K562 (cell line): ENCODE measurements around the gene HOXB1. TPM values are rescaled to one million over a fixed set of nuclear protein-coding genes. Genes with fewer than 3 reads are reported as not detected.

Source experiments
- EP300 ChIP-seq: IDR thresholded peaks from 2 replicates; pipeline ENCODE4 v1.6.1; 2012; ENCODE audit warnings: low read length, improper control_type of control experiment
- MXI1 ChIP-seq: IDR thresholded peaks from 2 replicates; pipeline ENCODE4 v1.6.1; 2011; ENCODE audit warnings: low read depth, mild to moderate bottlenecking, improper control_type of control experiment, low read length
- PHB ChIP-seq: fragments of 250-450 bp; sonication (Bioruptor Pico); IDR thresholded peaks from 2 replicates; pipeline ENCODE4 v1.5.0; 2021
- POLR2AphosphoS5 ChIP-seq: IDR thresholded peaks from 2 replicates; pipeline ENCODE4 v1.6.1; 2011; ENCODE audit warnings: mild to moderate bottlenecking, low read depth, low read length, moderate library complexity; ENCODE audit not compliant: control insufficient read depth, insufficient read depth
- TCF7L2 ChIP-seq: fragments of 150-350 bp; IDR thresholded peaks from 2 replicates; pipeline ENCODE4 v1.6.1; 2016; ENCODE audit warnings: low read depth, mild to moderate bottlenecking, low read length, moderate library complexity
- polyA plus RNA-seq, 8 experiments: library from polyadenylated mRNA; depleted of rRNA in 4 of 8; stranded (reverse) in 5 of 8; unstranded in 3 of 8; fragments of >200 nt; fragmentation: Nextera tagmentation in 2 of 8; fragmentation: Illumina TruSeq in 1 of 8; extraction: Ambion mirVana in 2 of 8; extraction: Trizol in 1 of 8; gene quantifications; 2 replicates each; pipeline versions ENCODE4 v1.2.1 to v1.2.3, GENCODE V29; 2011 to 2014; ENCODE audit warnings: inconsistent platforms in 1 of 8, missing spikeins in 1 of 8
- total RNA-seq, 7 experiments: library from RNA; depleted of rRNA in 6 of 7; stranded (reverse); fragments of >200 nt in 6 of 7; fragmentation: Illumina TruSeq in 2 of 7; extraction: Trizol in 2 of 7; gene quantifications; 2 replicates each; pipeline versions ENCODE4 v1.2.1 to v1.2.3, GENCODE V29; 2011 to 2021; ENCODE audit warnings: low replicate concordance in 1 of 7
- TF ChIP-seq, protein P1 (sequence below), 2 experiments: fragments of 450-650 bp; IDR thresholded peaks; 2 replicates each; pipeline ENCODE4 v1.6.1; 2016; ENCODE audit warnings: mild to moderate bottlenecking in 2 of 2, borderline replicate concordance in 1 of 2, low read depth in 1 of 2, moderate library complexity in 1 of 2
- TF ChIP-seq, protein P2 (sequence below): sonication (generic); formaldehyde crosslinking; IDR thresholded peaks from 2 replicates; pipeline ENCODE4 v1.8.0; 2022; ENCODE audit warnings: mild to moderate bottlenecking, missing genetic modification reagents
- TF ChIP-seq, protein P3 (sequence below): IDR thresholded peaks from 3 replicates; pipeline ENCODE4 v1.6.1; 2011; ENCODE audit warnings: borderline replicate concordance, mild to moderate bottlenecking; ENCODE audit not compliant: insufficient read length, insufficient read depth
- TF ChIP-seq, protein P4 (sequence below), 2 experiments: fragments of 450-650 bp; IDR thresholded peaks; 2 replicates each; pipeline ENCODE4 v1.6.1; 2016

HOXB1 gene
- total and polyA plus RNA-seq, 9 of the 15 experiments (the other 6 are each of a cell fraction or from before 2014, with no cell fraction given), result 0.04 TPM; not detected in 8

DNA sequence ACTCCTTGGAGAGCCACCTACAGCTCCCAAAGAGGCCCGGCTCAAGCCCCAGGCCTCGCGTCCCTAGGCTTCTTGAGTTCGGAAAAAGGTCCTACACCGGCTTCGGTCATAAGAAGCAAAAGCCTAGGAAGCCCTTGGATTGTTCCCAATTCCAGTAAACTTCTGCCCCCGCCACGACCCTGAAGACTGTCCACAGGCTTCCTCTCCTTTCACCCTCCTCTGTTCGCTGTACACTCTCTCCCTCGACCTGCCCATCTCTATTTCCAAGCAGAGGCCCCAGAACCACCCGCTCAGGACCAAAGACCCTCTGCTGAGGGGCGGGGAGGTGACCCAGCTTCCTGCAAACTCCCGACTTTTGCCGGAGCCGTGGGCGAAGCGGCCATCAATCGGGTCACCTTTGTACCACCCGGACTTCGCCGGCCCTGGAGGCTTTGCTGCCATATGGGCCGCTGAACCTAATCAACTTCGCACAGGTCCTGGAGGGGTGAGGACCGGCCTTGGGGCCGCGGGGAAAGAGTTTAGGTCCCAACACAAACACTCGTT lies 11.4 kb upstream of the HOXB1 start (continued):
- TF ChIP-seq, protein P1, sequence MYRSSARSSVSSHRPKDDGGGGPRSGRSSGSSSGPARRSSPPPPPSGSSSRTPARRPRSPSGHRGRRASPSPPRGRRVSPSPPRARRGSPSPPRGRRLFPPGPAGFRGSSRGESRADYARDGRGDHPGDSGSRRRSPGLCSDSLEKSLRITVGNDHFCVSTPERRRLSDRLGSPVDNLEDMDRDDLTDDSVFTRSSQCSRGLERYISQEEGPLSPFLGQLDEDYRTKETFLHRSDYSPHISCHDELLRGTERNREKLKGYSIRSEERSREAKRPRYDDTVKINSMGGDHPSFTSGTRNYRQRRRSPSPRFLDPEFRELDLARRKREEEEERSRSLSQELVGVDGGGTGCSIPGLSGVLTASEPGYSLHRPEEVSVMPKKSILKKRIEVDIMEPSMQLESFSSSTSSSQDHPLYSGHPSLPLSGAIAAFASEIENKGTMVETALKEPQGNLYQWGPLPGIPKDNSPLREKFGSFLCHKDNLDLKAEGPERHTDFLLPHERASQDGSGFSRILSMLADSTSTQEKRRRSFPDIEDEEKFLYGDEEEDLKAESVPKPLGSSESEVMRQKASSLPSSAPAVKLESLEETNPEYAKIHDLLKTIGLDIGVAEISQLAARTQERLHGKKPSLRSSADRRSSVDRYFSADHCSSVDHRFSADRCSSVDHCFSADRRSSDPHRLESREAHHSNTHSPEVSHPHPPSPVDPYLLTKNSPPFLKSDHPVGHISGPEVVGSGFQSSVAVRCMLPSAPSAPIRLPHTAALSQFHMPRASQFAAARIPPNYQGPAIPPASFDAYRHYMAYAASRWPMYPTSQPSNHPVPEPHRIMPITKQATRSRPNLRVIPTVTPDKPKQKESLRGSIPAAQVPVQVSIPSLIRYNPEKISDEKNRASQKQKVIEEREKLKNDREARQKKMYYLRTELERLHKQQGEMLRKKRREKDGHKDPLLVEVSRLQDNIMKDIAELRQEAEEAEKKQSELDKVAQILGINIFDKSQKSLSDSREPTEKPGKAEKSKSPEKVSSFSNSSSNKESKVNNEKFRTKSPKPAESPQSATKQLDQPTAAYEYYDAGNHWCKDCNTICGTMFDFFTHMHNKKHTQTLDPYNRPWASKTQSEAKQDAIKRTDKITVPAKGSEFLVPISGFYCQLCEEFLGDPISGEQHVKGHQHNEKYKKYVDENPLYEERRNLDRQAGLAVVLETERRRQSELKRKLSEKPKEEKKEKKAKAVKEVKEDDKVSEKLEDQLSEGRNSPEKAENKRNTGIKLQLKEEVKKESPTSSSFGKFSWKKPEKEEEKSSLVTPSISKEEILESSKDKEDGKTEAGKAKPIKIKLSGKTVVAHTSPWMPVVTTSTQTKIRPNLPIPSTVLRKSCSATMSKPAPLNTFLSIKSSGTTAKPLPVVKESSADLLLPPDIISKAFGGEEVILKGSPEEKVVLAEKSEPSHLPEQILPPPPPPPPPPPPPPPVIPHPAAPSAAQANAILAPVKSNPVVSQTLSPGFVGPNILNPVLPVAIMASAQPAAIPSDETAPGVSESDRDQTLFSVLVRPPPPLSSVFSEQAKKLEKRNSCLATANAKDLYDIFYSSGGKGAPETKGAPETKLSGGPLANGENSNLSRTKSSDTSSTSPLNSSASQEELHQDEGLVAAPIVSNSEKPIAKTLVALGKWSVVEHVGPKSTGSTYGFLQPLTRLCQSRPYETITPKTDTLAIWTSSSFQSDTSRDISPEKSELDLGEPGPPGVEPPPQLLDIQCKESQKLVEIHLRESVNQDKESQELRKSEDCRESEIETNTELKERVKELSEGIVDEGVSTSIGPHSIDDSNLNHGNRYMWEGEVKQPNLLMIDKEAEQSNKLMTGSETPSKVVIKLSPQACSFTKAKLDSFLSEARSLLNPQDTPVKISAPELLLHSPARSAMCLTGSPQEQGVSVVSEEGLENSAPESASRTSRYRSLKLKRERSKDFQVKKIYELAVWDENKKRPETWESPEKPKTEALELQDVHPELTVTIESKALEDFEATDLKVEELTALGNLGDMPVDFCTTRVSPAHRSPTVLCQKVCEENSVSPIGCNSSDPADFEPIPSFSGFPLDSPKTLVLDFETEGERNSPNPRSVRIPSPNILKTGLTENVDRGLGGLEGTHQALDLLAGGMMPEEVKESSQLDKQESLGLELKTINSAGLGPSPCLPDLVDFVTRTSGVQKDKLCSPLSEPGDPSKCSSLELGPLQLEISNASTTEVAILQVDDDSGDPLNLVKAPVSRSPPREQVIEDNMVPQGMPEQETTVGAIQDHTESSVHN (IDR thresholded peaks at IDR 0.05; ENCODE audit: borderline replicate concordance in 1 of 2, low read depth in 1 of 2), result no peak
- TF ChIP-seq, protein P2, sequence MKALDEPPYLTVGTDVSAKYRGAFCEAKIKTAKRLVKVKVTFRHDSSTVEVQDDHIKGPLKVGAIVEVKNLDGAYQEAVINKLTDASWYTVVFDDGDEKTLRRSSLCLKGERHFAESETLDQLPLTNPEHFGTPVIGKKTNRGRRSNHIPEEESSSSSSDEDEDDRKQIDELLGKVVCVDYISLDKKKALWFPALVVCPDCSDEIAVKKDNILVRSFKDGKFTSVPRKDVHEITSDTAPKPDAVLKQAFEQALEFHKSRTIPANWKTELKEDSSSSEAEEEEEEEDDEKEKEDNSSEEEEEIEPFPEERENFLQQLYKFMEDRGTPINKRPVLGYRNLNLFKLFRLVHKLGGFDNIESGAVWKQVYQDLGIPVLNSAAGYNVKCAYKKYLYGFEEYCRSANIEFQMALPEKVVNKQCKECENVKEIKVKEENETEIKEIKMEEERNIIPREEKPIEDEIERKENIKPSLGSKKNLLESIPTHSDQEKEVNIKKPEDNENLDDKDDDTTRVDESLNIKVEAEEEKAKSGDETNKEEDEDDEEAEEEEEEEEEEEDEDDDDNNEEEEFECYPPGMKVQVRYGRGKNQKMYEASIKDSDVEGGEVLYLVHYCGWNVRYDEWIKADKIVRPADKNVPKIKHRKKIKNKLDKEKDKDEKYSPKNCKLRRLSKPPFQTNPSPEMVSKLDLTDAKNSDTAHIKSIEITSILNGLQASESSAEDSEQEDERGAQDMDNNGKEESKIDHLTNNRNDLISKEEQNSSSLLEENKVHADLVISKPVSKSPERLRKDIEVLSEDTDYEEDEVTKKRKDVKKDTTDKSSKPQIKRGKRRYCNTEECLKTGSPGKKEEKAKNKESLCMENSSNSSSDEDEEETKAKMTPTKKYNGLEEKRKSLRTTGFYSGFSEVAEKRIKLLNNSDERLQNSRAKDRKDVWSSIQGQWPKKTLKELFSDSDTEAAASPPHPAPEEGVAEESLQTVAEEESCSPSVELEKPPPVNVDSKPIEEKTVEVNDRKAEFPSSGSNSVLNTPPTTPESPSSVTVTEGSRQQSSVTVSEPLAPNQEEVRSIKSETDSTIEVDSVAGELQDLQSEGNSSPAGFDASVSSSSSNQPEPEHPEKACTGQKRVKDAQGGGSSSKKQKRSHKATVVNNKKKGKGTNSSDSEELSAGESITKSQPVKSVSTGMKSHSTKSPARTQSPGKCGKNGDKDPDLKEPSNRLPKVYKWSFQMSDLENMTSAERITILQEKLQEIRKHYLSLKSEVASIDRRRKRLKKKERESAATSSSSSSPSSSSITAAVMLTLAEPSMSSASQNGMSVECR (CRISPR knock-in tag), result no peak
- TF ChIP-seq TCF7L2 (no peak), MXI1 (no peak), EP300 (0 out of 2 replicates have a peak, but pooled peaks have one; percentile 6), PHB (no peak), POLR2AphosphoS5 (peak; percentile 21; the same call in 1 of the 2 replicates)
- TF ChIP-seq, protein P3, sequence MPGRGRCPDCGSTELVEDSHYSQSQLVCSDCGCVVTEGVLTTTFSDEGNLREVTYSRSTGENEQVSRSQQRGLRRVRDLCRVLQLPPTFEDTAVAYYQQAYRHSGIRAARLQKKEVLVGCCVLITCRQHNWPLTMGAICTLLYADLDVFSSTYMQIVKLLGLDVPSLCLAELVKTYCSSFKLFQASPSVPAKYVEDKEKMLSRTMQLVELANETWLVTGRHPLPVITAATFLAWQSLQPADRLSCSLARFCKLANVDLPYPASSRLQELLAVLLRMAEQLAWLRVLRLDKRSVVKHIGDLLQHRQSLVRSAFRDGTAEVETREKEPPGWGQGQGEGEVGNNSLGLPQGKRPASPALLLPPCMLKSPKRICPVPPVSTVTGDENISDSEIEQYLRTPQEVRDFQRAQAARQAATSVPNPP, result no peak
- TF ChIP-seq, protein P4, sequence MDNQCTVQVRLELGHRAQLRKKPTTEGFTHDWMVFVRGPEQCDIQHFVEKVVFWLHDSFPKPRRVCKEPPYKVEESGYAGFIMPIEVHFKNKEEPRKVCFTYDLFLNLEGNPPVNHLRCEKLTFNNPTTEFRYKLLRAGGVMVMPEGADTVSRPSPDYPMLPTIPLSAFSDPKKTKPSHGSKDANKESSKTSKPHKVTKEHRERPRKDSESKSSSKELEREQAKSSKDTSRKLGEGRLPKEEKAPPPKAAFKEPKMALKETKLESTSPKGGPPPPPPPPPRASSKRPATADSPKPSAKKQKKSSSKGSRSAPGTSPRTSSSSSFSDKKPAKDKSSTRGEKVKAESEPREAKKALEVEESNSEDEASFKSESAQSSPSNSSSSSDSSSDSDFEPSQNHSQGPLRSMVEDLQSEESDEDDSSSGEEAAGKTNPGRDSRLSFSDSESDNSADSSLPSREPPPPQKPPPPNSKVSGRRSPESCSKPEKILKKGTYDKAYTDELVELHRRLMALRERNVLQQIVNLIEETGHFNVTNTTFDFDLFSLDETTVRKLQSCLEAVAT (IDR thresholded peaks at IDR 0.05), result peak; percentile 90 to 93
